ENCODE results near the gene ZNF491. TPM values are rescaled to one million over a fixed set of nuclear protein-coding genes. Genes with fewer than 3 reads are reported as not detected.

Gene ZNF491
- total RNA-seq, 1 donor from 2014 or later: 5.2 TPM

DNA sequence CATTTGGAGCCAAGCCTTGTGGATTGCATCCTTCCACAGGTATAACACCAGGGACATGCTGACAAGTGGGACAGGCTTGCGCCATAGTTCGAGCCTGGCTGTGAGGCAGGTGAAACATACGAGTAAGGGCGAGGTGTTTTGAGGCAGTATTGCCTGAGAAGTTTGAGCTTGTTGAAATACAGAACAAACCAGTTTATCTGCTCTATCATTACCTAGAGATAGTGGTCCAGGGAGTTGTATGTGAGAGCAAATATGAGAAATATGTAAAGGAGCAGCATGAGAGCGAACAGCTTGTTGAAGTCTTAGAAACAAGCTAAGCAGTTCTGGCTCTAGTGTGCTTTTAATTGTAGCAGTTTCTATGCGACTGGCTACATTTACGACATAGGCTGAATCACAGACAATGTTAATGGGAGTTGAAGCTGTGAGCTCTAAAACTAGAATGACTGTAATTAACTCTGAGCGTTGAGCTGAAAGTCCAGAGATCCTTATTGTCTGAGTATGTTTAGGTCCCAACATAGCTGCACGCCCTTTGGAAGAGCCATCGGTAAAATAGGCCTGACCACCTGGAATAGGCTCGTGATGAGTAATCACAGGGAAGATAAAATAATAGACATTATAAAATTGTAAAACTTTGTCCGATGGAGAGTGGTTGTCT lies 58.4 kb downstream of the ZNF491 start:
- Histone ChIP-seq H3K36me3 (no peaks in the 10 kb centered on the region), H3K9me3 (peaks cover 8% of the 10 kb centered on the region), H3K27ac (no peak overlapping the region), H3K27me3 (no peaks in the 10 kb centered on the region), H3K4me3 (no peak overlapping the region), H3K4me1 (no peaks in the 10 kb centered on the region)
- no peak for DNase-seq (ENCODE audit: extremely low spot score in 2 of 2)
- TF ChIP-seq, protein P1, sequence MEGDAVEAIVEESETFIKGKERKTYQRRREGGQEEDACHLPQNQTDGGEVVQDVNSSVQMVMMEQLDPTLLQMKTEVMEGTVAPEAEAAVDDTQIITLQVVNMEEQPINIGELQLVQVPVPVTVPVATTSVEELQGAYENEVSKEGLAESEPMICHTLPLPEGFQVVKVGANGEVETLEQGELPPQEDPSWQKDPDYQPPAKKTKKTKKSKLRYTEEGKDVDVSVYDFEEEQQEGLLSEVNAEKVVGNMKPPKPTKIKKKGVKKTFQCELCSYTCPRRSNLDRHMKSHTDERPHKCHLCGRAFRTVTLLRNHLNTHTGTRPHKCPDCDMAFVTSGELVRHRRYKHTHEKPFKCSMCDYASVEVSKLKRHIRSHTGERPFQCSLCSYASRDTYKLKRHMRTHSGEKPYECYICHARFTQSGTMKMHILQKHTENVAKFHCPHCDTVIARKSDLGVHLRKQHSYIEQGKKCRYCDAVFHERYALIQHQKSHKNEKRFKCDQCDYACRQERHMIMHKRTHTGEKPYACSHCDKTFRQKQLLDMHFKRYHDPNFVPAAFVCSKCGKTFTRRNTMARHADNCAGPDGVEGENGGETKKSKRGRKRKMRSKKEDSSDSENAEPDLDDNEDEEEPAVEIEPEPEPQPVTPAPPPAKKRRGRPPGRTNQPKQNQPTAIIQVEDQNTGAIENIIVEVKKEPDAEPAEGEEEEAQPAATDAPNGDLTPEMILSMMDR (IDR thresholded peaks at IDR 0.05): no peak
- TF ChIP-seq POLR2A (IDR thresholded peaks at IDR 0.05) (no peak), POLR2AphosphoS5 (IDR thresholded peaks at IDR 0.05; ENCODE audit: insufficient read depth in 1 of 2, low read depth in 1 of 2) (no peak)
- intact Hi-C loops (cut with DNase I): no loop called here

Other genes with a start within 250 kb of the ZNF491 start
- gene ELOF1, start 239.3 kb upstream of the ZNF491 start, total RNA-seq: 28.0 TPM
- 6.1 TPM for gene ACP5, start 220.9 kb upstream of the ZNF491 start, total RNA-seq
- gene ZNF627, start 201.0 kb upstream of the ZNF491 start, total RNA-seq: 7.1 TPM
- 14.2 TPM for gene ZNF823, start 59.6 kb upstream of the ZNF491 start, total RNA-seq
- 7.1 TPM for gene ZNF441, start 31.5 kb upstream of the ZNF491 start, total RNA-seq
- 21.4 TPM for gene ZNF440, start 15.8 kb downstream of the ZNF491 start, total RNA-seq
- 5.9 TPM for gene ZNF439, start 50.2 kb downstream of the ZNF491 start, total RNA-seq
- gene ZNF69, start 89.3 kb downstream of the ZNF491 start, total RNA-seq: 12.3 TPM
- 14.7 TPM for gene ZNF700, start 126.6 kb downstream of the ZNF491 start, total RNA-seq
- gene ZNF763, start 166.5 kb downstream of the ZNF491 start, total RNA-seq: 2.9 TPM
- gene ZNF433, start 237.2 kb downstream of the ZNF491 start, total RNA-seq: 3.7 TPM

Data from vagina (tissue), 2 donors.